HT1080 (cell line): ENCODE data around the gene DDX6. TPM values are rescaled to one million over a fixed set of nuclear protein-coding genes. Genes with fewer than 3 reads are reported as not detected.
A peak's percentile ranks its signal among the peaks of the same experiment; 100 is the strongest.
"Not testable (repeated sequence)": the region's sequence is repeated elsewhere in the genome, so short reads cannot be mapped to it uniquely, and the experiment has no call there.

Experiments
- DNase-seq: peaks from one replicate; pipeline ENCODE4 v3.0.0-alpha.2; 2015; ENCODE audit warnings: low read depth
- total RNA-seq: library from RNA; depleted of rRNA; stranded (reverse); fragments of >200 nt; shearing (Covaris generic); gene quantifications from 2 replicates; pipeline ENCODE4 v1.2.3, GENCODE V29; 2014

The DDX6 gene
- total RNA-seq, 1 experiment from 2014 or later: 55.5 TPM

DNA sequence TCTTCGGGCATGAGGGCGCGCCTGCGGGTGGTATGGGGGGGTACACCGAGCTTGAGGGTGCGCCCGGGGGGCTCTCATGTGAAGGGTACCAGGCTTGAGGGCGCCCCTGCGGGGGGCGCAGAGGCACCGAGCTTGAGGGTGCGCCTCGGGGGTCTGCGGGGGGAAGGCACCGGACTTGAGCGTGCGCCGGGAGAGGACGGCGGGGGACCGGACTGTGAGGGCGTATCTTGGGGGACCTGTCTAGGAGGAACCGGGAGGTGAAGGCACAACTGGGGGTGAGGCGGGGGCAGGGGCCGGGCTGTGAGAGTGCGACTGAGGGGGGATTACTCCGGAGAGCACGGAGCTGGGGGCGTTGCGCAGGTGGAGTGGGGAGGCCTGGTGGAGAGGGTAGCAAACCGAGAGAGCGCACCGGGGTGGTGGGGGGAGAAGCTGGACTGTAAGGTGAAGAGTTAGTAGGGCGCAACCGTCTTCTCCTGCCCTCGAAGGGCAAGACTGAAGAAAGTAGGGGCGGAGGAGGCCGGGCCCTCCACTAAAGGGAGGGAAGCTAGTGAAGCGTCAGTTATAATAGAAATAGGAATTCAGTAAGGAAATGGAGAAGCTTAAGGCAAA, 1.1 kb upstream of the DDX6 start:
- no peak for DNase-seq

DNA sequence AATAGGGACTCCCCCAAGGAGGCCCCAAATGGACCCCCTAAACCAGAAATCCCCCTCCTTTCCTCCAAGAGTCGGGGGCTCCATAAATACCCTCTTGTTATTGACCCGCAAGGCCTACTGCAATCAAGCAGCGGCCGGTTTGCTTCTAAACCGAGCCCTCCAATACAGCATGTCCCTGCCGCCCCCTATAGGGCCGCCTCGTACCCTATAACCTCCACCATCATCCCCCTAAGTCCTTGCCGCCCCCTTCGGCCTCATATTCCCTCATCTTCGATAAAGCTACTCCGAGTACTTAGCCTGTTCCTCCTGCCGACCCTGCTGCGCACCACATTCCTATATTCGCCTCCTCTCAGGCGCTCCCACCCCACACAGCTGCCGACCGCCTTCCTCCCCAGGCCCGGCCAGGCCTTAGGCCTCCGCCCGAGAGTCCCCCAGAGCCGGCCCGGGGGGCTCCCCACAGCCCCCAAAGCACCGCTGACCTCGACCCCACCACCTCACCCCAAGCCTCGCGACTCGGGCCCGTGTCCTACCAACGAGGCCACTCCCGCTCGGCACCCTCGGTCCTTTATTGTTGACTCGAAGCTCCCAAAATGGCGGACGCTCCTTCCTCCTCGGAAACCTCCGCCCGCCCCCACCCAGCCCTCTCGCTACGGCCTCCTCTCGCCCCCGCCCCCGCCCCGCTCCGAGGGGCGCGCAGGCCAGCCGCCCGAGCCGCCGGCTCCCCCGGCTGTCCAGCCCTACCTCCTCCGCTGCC, 430 bp downstream of the DDX6 start:
- peak; percentile 69 for DNase-seq

DNA sequence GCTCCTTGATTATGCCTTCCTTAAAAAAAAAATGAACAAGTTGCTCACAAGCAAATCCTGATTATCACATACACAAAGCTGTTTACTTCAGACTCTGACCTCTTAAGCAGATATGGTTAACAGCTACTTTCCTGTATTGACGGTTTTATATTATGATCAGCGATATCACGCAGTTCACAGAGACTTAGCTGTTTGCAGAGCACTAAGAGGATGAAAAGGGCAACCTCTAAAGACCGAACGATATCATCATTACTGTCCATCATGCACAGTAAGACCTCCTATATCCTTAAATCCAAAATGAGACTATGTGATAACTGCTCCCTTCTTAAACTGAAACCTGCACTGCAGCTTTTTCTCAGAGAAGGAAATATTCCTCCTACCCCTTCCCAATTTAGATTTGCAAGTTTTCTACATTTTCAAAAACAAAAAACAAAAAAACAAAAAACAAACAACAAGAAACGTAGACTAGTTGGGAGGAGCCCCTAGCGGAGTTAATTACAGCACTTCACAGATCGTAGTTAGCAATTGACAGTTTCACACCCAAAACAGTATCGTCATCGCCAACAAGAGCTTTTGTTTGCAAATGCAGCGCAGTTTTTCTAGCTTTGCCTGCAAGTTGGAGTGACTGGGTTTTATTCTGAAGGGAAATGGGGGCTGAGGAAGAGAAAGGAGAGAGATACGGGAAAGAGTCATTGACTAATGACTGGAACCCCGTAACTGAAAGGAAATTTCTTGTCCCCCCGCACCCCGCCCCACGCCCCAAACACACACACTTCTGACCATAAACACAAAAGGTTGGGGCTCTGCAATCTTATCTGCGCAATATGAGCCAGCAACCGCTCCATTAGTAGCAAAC, 1.2 kb downstream of the DDX6 start:
- DNase-seq: peak; percentile 4

DNA sequence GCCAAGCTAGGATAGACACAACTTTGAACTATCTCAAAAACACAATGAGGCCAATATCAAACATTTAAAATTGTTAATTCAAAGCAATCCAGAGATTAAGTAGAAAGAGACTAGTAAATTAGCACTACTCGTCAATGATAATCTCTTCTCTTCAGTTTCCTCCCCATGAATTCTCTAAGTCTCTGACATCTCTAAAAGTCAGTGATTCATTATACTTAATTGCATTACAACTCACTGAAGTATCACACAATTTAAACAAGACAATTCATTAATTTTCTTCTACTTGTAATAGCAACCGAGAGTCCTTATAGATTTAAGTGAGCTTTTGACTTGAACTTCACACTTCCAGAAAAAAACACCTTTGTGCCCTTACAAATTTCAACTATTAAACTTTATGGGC, 4.3 kb downstream of the DDX6 start:
- no peak for DNase-seq

DNA sequence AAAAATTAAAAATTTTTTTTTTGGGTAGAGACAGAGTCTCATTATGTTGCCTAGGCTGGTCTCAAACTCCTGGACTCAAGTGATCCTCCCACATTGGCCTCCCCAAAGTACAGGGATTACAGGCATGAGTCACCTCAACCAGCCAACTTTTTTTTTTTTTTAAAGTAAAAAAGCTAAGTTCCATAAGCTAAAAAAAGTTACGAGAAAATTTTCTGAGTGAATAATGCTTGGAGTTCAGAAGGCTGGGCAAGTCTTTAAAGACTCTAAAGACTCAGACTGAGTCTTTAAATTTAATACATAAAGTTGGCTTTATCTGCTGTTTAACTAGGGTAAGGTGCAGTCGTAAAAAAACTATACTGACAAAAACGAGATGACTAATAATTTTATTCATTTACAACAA, 5.6 kb downstream of the DDX6 start:
- DNase-seq: peak; percentile 55

DNA sequence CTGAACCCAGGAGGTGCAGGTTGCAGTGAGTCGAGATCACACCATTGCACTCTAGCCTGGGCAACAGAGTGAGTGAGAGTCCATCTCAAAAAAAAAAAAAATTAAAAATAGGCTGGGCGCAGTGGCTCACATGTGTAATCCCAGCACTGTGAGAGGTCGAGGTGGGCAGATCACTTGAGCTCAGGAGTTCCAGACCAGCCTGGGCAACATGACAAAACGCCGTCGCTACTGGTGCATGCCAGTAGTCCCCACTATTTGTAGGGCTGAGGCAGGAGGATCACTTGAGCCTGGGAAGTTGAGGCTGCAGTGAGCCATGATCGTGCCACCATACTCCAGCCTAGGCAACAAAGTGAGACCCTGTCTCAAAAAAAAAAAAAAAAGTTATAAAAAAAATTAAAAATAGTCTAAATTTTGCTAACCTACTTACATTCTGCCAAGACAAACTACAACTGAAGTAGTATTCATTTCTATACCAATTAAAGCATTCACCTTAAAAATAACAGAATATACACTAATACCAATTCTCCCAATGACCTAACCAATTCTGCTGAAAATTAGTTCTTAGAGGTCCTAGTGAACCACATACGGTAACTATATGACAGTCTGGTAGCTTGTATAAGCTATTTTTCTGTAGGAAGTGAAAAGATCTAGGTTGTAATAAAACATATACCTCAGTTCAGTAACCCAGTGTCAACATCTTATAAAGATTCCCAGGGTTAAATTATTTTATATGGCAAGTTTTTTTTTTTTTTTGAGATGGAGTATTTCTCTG, 7.1 kb downstream of the DDX6 start:
- DNase-seq: no peak

DNA sequence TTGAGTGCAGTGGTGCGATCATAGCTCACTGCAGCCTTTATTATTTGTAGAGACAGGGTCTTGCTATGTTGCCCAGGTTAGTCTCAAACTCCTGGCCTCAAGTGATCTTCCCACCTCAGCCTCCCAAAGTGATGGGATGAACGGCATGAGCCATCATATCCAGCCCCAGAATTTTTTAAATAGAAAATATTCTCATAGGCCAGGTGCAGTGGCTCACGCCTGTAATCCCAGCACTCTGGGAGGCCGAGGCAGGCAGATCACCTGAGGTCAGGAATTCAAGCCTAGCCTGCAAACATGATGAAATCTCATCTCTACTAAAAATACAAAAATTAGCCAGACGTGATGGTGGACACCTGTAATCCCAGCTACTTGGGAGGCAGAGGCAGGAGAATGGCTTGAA, 7.6 kb downstream of the DDX6 start:
- not testable (repeated sequence) for DNase-seq

DNA sequence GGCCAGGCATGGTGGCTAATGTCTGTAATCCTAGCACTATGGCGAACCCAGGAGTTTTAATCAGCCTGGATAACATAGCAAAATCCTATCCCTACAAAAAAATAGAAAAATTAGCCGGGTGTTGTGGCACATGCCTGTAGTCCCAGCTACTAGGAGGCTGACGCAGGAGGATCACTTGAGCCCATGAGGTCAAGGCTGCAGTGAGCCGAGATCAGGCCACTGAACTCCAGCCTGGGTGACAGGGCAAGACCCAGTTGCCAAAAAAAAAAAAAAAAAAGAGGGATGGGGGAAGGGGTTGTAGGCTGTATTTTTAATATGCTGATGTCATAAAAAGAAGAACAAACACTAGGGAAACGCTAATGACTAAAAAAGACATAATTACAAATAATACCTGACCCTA, 12.1 kb downstream of the DDX6 start:
- no peak for DNase-seq

DNA sequence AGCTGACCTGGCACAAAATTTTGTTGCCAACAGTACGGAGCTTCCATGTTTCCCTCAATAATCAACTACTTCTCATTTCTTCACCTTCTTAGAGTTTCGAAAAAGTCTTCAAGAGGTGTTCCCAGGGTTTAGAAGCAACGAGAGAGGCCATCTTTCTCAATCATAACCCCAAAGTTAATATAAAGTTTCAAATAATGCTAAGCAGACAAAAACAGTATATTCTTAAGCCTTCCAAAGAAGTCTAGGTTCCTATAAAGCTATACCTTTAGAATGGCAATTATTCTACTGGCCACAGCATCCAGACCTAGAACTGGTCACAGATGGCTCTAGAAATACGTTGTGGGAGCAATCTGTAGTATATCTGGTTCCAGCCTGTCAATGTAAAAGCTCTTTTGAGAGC, 16.9 kb downstream of the DDX6 start:
- DNase-seq: no peak

DNA sequence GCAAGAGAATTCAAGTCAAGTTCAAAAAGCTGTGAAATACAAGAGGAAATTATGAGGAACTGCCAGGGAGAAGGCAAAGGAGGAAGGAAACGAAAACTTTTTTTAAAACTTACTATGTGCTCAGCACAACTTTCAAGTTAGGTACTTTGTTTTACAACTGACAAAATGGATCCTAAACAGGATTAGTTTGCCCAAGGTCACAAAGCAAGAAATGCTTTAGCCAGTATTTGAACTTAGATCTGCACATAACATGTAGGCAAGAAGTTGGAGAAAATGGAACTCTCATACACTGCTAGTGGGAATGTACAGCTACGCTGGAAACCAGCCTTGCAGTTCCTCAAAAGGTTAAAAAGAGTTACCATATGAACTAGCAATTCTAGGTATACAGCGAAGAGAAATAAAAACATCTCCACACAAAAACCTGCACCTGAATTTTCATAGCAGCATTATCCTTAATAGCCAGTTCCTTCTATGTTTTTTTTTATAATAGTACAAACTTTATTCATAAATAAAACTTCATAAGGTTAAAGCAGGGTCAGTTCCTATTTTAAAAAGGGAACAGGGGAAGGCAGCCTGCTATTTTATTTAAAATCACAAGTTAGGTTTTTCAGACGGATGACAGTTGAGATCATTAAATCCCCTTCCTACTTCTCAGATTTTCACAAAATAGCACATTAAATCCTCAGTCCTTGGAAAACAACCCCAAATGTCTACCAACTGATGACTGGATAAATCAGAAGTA, 19.2 kb downstream of the DDX6 start:
- no peak for DNase-seq

DNA sequence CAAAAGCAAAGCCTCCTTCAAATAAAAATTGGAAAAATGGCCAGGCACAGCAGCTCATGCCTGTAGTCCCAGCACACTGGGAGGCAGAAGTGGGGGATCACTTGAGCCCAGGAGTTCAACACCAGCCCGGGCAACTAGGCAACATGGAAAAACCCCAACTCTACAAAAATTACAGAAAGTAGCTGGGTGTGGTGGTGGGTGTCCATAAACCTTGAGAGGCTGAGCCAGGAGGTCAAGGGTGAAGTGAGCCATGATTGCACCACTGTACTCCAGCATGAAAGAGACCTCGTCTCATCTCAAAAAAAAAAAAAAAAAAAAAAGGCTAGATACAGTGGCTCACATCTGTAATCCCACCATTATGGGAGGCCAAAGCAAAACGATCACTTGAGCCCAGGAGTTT, 22.3 kb downstream of the DDX6 start:
- no peak for DNase-seq

DNA sequence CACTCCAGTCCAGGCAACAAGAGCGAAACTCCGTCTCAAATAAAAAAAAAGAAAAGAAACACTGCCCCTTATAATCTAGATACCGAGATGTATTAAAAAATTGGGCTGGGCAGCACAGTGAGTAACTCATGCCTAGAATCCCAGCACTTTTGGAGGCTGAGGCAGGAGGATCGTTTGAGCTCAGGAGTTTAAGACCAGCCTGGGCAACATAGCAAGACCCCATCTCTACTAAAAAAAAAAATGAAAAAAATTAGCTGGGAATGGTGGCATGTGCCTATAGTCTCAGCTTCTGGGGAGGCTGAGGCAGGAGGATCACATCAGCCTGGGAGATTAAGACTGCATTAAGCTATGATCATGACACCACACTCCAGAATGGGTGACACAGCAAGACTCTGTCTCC, 24.9 kb downstream of the DDX6 start:
- no peak for DNase-seq

DNA sequence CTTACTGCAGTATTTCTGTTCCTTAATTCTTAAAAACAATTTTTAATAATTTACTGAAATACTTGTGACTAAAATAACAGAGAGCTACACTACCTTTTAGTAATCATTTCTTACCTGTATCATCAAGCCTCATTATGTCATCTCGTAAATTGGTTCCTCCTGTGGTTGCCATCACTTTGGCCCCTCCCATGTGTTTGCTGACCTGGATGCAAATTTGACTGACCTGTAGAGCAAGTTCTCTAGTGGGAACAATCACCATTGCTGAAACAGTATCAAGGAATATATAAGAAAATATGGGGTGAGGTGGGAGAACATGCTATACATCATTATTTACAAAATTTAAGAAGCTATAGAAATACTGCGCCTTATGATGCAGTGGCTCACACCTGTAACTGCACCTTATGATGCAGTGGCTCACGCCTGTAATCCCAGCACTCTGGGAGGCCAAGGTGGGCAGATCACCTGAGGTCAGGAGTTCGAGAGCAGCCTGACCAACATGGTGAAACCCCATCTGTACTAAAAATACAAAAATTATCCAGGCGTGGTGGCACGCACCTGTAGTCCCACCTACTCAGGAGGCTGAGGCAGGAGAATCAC, 25.8 kb downstream of the DDX6 start:
- DNase-seq: not testable (repeated sequence)

DNA sequence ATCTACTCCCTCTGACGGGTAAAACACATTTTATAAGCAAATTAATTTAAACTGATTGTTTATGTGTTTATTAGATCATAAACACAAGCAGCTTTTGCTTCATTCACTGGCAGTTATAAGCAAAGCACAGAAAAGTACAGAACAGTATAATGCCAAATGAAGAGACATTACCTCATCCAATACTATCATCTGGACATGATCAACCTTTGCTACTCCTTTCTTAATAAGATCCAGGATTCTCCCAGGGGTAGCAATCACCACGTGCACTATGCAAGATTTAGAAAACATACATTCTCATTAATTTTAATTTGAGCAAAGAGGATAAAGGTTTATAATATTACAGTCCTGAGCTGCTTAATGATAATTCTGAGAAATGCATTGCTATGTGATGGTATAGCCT, 27.9 kb downstream of the DDX6 start:
- no peak for DNase-seq

DNA sequence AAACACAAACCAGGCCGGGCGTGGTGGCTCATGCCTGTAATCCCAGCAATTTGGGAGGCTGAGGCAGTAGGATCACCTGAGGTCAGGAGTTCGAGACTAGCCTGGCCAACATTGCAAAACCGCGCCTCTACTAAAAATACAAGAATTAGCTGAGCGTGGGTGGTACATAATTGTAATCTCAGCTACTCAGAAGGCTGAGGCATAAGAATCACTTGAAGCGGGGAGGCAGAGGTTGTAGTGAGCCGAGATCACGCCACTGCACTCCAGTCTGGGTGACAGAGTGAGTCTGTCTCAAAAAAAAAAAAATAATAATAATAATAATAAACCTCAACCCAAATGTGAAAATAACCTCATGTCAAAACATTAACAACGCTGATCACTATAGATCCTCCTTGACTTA, 29.0 kb downstream of the DDX6 start:
- DNase-seq: not testable (repeated sequence)

DNA sequence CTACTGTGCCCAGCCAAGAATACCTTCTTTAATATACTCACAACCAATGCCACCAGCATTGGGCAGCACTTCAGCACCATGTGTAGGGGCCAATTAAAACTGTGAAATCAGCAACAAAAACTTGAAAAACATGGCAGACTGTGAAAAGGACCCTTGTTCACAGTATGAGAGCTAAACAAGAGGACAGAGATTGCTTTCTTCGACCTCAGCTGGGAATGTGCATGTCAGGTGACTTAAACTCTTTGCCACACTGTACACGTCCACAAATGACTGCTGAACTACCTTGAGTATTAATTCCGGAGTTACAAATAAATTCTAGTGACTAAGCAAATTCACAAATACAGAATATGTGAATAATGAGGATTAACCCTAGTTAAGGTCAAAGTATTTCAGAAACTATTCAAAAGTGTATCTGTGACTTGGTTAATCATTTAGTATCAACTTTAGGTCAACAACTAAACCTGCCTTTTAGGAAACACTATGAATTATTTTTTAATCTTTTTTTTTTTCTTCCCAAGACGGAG, 33.0 kb downstream of the DDX6 start:
- DNase-seq: no peak

DNA sequence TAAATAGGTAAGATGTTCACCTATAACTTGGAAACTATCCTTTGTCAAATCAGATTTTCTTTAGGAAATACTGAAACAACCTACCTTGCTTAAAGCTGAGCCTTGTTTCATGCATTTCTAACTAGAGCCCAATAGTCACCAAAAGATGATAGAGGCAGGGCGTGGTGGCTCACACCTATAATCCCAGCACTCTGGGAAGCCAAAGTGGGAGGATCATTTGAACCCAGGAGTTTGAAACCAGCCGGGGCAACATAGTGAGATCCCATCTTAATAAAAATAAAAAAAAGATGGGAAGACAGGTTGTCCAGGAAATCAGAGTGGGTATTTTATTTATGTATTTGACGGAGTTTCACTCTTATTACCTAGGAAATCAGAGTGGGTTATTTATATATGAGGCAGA, 38.3 kb downstream of the DDX6 start:
- no peak for DNase-seq

DNA sequence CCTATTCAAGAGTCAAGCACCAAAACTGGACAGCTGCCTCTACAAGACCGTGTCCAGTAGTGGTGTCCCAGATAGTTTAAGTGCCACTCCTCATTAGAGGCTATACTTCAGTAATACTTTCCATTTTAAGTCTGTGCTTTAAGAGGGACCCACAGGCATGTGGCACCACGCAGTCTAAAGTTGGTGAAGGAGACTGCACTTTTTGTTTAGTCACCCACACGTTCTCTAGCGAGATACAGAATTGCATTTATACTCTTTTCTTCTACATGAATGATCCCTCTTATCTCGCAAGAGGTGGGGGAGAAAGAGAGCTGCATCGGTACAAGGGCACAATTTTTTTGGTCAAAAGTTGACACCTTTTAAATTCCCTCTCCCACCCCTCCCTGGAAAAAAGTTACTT, 41.5 kb downstream of the DDX6 start:
- no peak for DNase-seq

DNA sequence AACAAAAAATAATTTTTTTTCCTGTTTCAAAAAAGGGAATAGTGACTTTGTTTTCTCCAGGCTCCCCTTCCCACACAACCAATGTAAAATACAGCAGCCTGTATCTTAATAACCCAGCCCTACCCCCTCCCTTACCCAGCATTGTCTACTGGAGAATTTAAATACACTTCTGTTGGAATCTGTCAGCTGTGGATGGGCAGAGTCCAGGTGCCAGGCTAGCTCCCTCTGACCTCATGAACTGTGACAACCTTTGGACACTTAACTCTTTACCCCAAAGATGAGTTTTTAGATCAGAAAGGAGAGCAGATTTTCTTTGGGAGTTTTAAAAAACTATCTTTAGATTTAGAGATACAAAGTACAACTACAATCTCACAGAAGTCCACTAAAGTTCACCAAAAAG, 42.9 kb downstream of the DDX6 start:
- DNase-seq: no peak

DNA sequence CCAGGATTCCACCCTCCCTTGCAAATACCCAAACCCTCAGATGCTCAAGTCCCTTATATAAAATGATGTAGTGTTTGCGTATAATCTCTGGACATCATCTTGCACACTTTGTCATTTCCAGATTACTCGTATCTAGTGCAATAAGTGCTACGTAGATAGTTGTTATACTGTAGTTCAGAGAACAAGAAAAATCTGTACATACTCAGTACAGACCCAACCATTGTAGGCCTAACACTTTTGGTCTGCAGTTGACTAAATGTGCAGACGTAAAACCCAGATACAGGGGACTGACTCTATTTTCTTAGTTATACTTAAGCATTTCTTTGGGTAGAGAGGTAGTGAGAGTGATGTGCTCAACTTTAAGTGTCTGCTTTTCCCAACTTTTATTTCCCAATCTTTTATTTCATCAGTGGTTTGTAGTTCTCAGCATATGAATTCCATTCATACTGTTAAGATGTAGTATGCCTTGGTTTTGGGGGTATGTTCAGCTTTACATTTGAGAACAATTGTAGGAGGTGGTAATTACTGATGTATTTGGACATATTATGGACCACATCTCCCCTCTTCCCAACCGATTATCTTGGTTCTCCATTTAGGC, 43.9 kb downstream of the DDX6 start:
- no peak for DNase-seq
